HCT116 (cell line): ENCODE results near the gene ITGA2B.

Experiments
- CTCF ChIP-seq, 3 experiments: fragments of 200-600 bp in 1 of 3; sonication (generic) in 1 of 3; IDR thresholded peaks in 2 of 3; conservative IDR thresholded peaks in 1 of 3; 2 replicates each; pipeline ENCODE4 v1.5.1; 2012 to 2017; ENCODE audit warnings: low read depth in 2 of 3, low read length in 2 of 3, antibody characterized with exemption in 1 of 3, borderline replicate concordance in 1 of 3, control low read depth in 1 of 3, mild to moderate bottlenecking in 1 of 3, mixed read lengths in 1 of 3, mixed run types in 1 of 3, moderate library complexity in 1 of 3; ENCODE audit not compliant: insufficient read depth in 1 of 3
- JUND ChIP-seq: IDR thresholded peaks from 2 replicates; pipeline ENCODE4 v1.6.1; 2012
- MAX ChIP-seq: IDR thresholded peaks from 2 replicates; pipeline ENCODE4 v1.6.1; 2012

GRCh38 chr17:44324571-44325275 lies 64.7 kb downstream of the ITGA2B start, which contains the start of gene SLC25A39:
- TF ChIP-seq CTCF (IDR thresholded peaks at IDR 0.05 in 2 of 3, conservative IDR thresholded peaks at IDR 0.05 in 1 of 3; ENCODE audit: borderline replicate concordance in 1 of 3, insufficient read depth in 1 of 3, low read depth in 2 of 3, low read length in 2 of 3) = no peak
- peak; percentile 82 for TF ChIP-seq MAX
- no peak for TF ChIP-seq JUND
